Measurements from ENCODE around the gene S1PR5. TPM values are rescaled to one million over a fixed set of nuclear protein-coding genes. Genes with fewer than 3 reads are reported as not detected.

The S1PR5 gene
- polyA plus RNA-seq (2013, experiment 1 of 4) = 1.1 TPM
- 1.5 TPM for polyA plus RNA-seq (2013, experiment 2 of 4)
- polyA plus RNA-seq (2013, experiment 3 of 4) = 0.96 TPM
- 1.2 TPM for polyA plus RNA-seq (2013, experiment 4 of 4)

DNA sequence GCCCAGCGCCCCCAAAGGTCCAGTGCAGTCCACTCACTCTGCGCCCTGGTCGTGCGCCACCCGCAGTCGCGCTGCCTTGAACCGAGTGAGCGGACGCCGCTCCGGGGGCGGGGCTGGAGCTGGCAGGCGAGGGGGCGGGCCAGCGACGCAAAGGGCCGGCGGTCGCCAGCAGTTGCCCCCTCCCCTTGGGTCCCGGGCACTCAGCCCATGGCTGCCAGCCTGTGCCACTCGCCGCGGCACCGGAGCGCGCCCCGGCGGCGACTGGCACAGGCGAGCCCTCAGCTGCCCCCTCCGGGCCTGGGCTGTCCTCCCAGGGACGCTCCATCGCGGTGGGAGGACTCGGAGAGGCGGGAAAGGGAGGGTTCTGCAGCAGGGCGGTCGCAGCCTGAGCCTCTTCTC, at the start of gene S1PR5:
S1PR5 (minus strand) TSS at position 87 of the 399 bp plus-strand sequence. CDS start 2,436 bp downstream, outside the sequence.
- H3K4me1 ChIP-seq (ENCODE audit: control insufficient read depth, insufficient read depth, low read length) = peaks cover 13% of the 10 kb centered on the region
- H3K27ac ChIP-seq (ENCODE audit: insufficient read depth, low read depth, low read length, poor library complexity, severe bottlenecking) = no peak within 1 kb of the TSS
- H3K4me3 ChIP-seq (ENCODE audit: insufficient read depth, low read depth, low read length) = peak within 1 kb of the TSS; percentile 34
- H3K27me3 ChIP-seq (ENCODE audit: control insufficient read depth, insufficient read depth, low read length, poor library complexity, severe bottlenecking) = peaks cover 75% of the 10 kb centered on the region
- H3K9me3 ChIP-seq (ENCODE audit: control insufficient read depth, low read length) = no peaks in the 10 kb centered on the region
- 1 to 2% methylated on average over 39 of the region's 39 CpGs for WGBS, 2 experiments
- H3K36me3 ChIP-seq (ENCODE audit: control insufficient read depth, insufficient read depth, low read length) = no peaks in the 10 kb centered on the region

GRCh38 chr19:10566658-10567410, 49.6 kb upstream of the S1PR5 start:
- Histone ChIP-seq H3K9me3 (ENCODE audit: control insufficient read depth, low read length) (no peaks in the 10 kb centered on the region), H3K4me1 (ENCODE audit: control insufficient read depth, insufficient read depth, low read length) (peaks cover 4% of the 10 kb centered on the region), H3K27me3 (ENCODE audit: control insufficient read depth, insufficient read depth, low read length, poor library complexity, severe bottlenecking) (peaks cover 22% of the 10 kb centered on the region), H3K27ac (ENCODE audit: insufficient read depth, low read depth, low read length, poor library complexity, severe bottlenecking) (no peak overlapping the region), H3K4me3 (ENCODE audit: insufficient read depth, low read depth, low read length) (no peak overlapping the region), H3K36me3 (ENCODE audit: control insufficient read depth, insufficient read depth, low read length) (no peaks in the 10 kb centered on the region)
- 86 to 87% methylated on average over 19 of the region's 19 CpGs for WGBS, 2 experiments

- peaks cover 4% of the 10 kb centered on the region for H3K4me1 ChIP-seq (ENCODE audit: control insufficient read depth, insufficient read depth, low read length)
- H3K27me3 ChIP-seq (ENCODE audit: control insufficient read depth, insufficient read depth, low read length, poor library complexity, severe bottlenecking) = peaks cover 22% of the 10 kb centered on the region
- H3K9me3 ChIP-seq (ENCODE audit: control insufficient read depth, low read length) = no peaks in the 10 kb centered on the region
- H3K36me3 ChIP-seq (ENCODE audit: control insufficient read depth, insufficient read depth, low read length) = no peaks in the 10 kb centered on the region
- 37 to 39% methylated on average over 4 of the region's 4 CpGs for WGBS, 2 experiments
- H3K27ac ChIP-seq (ENCODE audit: insufficient read depth, low read depth, low read length, poor library complexity, severe bottlenecking) = no peak overlapping the region
- H3K4me3 ChIP-seq (ENCODE audit: insufficient read depth, low read depth, low read length) = peak overlapping the region; percentile 79
Measured at GRCh38 chr19:10566408-10566657, 49.1 kb upstream of the S1PR5 start.

DNA sequence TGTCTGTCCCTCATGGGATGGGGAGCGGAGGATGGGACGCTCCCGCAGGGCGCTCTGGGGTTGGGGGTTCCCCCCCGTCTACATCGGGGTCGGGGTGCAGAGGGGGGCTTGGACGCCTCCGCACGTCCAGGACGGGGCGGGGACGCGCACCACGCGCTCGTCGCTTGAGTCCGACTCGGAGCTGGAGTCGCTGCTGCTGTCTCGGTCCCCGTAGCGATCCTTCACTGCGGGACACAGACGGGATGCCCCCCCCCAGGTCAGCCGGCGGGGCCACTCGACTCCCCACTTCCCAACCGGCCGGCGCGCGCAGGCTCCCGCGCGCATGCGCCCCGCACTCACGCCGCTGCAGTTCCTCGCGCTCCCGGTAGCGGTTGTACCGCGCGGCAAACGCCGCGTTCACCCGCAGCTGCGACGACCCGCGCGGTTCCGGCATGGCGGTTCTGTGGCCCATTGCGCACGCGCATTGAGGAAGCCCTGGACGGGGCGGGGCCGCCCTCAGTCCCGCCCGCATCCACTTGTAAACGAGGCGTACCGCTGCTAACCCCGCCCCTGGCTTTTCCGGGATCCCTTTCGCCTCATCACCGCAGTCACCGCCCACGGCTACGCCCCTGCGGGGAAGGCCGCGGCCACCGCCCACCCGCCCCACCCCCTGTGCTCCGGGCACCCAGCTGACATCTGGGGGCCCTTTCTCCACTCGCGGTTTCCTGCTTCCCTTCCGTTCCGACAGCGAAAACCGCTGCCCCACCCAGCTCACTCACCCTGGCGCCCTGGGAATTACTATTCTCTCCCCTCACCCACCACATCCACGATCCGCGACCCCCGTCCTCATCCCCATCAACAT, 48.5 kb upstream of the S1PR5 start, which contains the start of gene KRI1:
KRI1 (minus strand) TSS at position 444 of the 841 bp plus-strand sequence; CDS start at position 433, 11 bp downstream.
- H3K36me3 ChIP-seq (ENCODE audit: control insufficient read depth, insufficient read depth, low read length) = peaks cover 2% of the 10 kb centered on the region
- 0 to 1% methylated on average over 94 of the region's 94 CpGs for WGBS, 2 experiments
- H3K27ac ChIP-seq (ENCODE audit: insufficient read depth, low read depth, low read length, poor library complexity, severe bottlenecking) = peak within 1 kb of the TSS; percentile 58
- peaks cover 22% of the 10 kb centered on the region for H3K27me3 ChIP-seq (ENCODE audit: control insufficient read depth, insufficient read depth, low read length, poor library complexity, severe bottlenecking)
- H3K4me1 ChIP-seq (ENCODE audit: control insufficient read depth, insufficient read depth, low read length) = peaks cover 4% of the 10 kb centered on the region
- no peaks in the 10 kb centered on the region for H3K9me3 ChIP-seq (ENCODE audit: control insufficient read depth, low read length)
- H3K4me3 ChIP-seq (ENCODE audit: insufficient read depth, low read depth, low read length) = peak within 1 kb of the TSS; percentile 79

GRCh38 chr19:10565028-10565566, 47.9 kb upstream of the S1PR5 start:
- peaks cover 4% of the 10 kb centered on the region for H3K4me1 ChIP-seq (ENCODE audit: control insufficient read depth, insufficient read depth, low read length)
- WGBS, 2 experiments = 7 to 9% methylated on average over 10 of the region's 10 CpGs
- peak overlapping the region; percentile 58 for H3K27ac ChIP-seq (ENCODE audit: insufficient read depth, low read depth, low read length, poor library complexity, severe bottlenecking)
- no peaks in the 10 kb centered on the region for H3K9me3 ChIP-seq (ENCODE audit: control insufficient read depth, low read length)
- peak overlapping the region; percentile 79 for H3K4me3 ChIP-seq (ENCODE audit: insufficient read depth, low read depth, low read length)
- H3K27me3 ChIP-seq (ENCODE audit: control insufficient read depth, insufficient read depth, low read length, poor library complexity, severe bottlenecking) = peaks cover 22% of the 10 kb centered on the region
- H3K36me3 ChIP-seq (ENCODE audit: control insufficient read depth, insufficient read depth, low read length) = peaks cover 9% of the 10 kb centered on the region

DNA sequence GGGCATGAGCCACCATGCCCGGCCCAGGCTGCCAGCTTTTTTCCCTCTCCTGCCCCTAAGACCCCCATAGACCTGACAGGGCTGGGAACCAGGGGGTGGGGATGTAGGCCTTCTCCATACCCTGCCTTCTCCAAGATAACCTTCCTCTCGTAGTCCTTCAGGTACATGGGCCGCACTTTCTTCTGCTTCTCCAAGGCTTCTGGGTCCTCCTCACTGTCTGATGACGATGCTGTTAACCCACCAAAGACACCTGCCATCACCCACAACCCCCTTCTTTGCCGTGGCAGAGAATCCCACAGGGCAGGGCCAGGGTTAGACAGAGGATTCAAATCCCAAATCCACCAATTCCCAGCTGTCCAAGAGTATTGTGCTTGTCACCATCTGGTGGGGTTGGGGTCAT, 45.4 kb upstream of the S1PR5 start:
- 96 to 97% methylated on average over 5 of the region's 5 CpGs for WGBS, 2 experiments
- Histone ChIP-seq H3K9me3 (ENCODE audit: control insufficient read depth, low read length) (no peaks in the 10 kb centered on the region), H3K4me1 (ENCODE audit: control insufficient read depth, insufficient read depth, low read length) (peaks cover 1% of the 10 kb centered on the region), H3K4me3 (ENCODE audit: insufficient read depth, low read depth, low read length) (no peak overlapping the region), H3K27me3 (ENCODE audit: control insufficient read depth, insufficient read depth, low read length, poor library complexity, severe bottlenecking) (peaks cover 14% of the 10 kb centered on the region), H3K36me3 (ENCODE audit: control insufficient read depth, insufficient read depth, low read length) (peaks cover 27% of the 10 kb centered on the region), H3K27ac (ENCODE audit: insufficient read depth, low read depth, low read length, poor library complexity, severe bottlenecking) (no peak overlapping the region)

DNA sequence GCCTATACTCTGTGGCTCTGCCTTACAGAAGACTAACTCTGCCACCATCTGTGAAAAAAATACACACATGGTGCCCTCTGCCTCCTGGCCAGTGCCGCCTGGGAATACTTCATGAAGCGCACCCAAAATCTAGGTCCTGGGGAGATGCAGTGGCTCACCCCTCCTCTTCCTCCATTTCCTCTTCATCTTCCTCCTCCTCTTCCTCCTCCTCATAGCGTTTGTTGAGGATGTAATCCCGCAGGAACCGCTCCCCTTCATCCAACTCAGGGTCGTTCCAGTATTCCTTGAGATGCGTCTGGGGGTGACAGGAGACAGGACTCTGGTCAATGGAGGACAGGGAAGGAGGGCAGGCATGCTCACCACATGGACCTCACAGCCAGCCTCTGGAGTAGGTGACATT, 42.9 kb upstream of the S1PR5 start:
- H3K36me3 ChIP-seq (ENCODE audit: control insufficient read depth, insufficient read depth, low read length) = peaks cover 40% of the 10 kb centered on the region
- H3K27ac ChIP-seq (ENCODE audit: insufficient read depth, low read depth, low read length, poor library complexity, severe bottlenecking) = no peak overlapping the region
- no peaks in the 10 kb centered on the region for H3K9me3 ChIP-seq (ENCODE audit: control insufficient read depth, low read length)
- H3K4me1 ChIP-seq (ENCODE audit: control insufficient read depth, insufficient read depth, low read length) = no peaks in the 10 kb centered on the region
- WGBS, 2 experiments = 97 to 98% methylated on average over 7 of the region's 7 CpGs
- H3K4me3 ChIP-seq (ENCODE audit: insufficient read depth, low read depth, low read length) = no peak overlapping the region
- no peaks in the 10 kb centered on the region for H3K27me3 ChIP-seq (ENCODE audit: control insufficient read depth, insufficient read depth, low read length, poor library complexity, severe bottlenecking)

DNA sequence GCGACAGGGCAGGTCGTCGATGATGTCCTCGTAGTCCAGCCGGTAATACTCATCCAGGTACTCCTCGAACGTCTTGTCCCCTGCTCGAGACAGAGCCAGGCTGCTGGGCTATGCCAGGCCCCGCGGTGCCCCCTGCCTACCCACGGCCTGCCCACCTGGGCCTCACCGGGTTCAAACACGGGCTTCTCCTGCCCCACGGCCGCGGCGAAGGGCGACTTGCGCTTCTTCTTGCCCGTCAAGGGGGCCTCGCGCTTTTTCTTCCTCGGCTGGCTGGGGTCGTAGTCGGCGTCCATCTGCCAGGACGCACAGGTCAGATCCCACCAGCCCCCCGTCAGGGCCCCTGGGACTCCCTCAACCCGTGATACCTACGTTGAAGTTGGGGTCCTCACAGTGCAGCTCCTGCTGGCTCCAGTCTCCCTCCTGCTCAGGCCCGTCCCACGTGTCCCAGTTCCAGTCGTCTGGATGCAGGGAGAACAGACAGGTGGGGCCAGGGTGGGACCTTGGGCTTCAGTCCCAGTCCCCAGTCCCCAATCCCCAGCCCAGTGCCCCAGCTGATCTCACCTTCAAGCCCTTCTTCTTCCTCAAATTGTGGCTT, 40.5 kb upstream of the S1PR5 start:
- Histone ChIP-seq H3K36me3 (ENCODE audit: control insufficient read depth, insufficient read depth, low read length) (peaks cover 44% of the 10 kb centered on the region), H3K4me3 (ENCODE audit: insufficient read depth, low read depth, low read length) (no peak overlapping the region), H3K4me1 (ENCODE audit: control insufficient read depth, insufficient read depth, low read length) (no peaks in the 10 kb centered on the region), H3K27me3 (ENCODE audit: control insufficient read depth, insufficient read depth, low read length, poor library complexity, severe bottlenecking) (no peaks in the 10 kb centered on the region), H3K9me3 (ENCODE audit: control insufficient read depth, low read length) (no peaks in the 10 kb centered on the region), H3K27ac (ENCODE audit: insufficient read depth, low read depth, low read length, poor library complexity, severe bottlenecking) (no peak overlapping the region)
- 96% methylated on average over 33 of the region's 33 CpGs for WGBS, 2 experiments

DNA sequence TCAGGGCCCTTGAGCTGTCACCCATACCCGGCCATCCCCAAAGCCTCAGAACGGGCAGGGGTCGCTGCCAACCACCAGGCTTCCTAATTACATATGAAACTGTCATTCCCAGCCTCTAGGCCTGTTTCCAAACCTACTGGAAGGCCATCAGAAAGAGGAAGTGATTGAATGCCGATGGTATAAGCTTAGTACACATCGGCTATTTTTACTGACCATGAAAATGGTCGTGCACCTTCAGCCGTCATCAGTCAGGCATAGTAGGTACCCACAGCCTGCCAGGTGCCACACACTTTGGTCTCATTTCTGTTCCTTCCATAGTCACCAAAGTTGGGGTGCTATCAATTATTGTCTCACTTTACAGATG, 38.3 kb upstream of the S1PR5 start:
- Histone ChIP-seq H3K27ac (ENCODE audit: insufficient read depth, low read depth, low read length, poor library complexity, severe bottlenecking) (no peak overlapping the region), H3K4me1 (ENCODE audit: control insufficient read depth, insufficient read depth, low read length) (no peaks in the 10 kb centered on the region), H3K27me3 (ENCODE audit: control insufficient read depth, insufficient read depth, low read length, poor library complexity, severe bottlenecking) (no peaks in the 10 kb centered on the region), H3K9me3 (ENCODE audit: control insufficient read depth, low read length) (no peaks in the 10 kb centered on the region), H3K4me3 (ENCODE audit: insufficient read depth, low read depth, low read length) (no peak overlapping the region), H3K36me3 (ENCODE audit: control insufficient read depth, insufficient read depth, low read length) (peaks cover 47% of the 10 kb centered on the region)
- 97 to 98% methylated on average over 7 of the region's 7 CpGs for WGBS, 2 experiments
